Loucy (cell line): ENCODE data around the gene MSN.

ENCODE experiments used
- H2AFZ ChIP-seq: fragments of 200-600 bp; sonication (generic); 2 replicates; pipeline ENCODE4 v1.6.0; 2016; ENCODE audit warnings: antibody characterized with exemption, mild to moderate bottlenecking, low read length, moderate library complexity
- H3F3A ChIP-seq: fragments of 200-600 bp; 2 replicates; pipeline ENCODE4 v1.6.0; 2016; ENCODE audit warnings: antibody characterized with exemption, low read depth, mild to moderate bottlenecking
- H3K27me3 ChIP-seq: fragments of 200-600 bp; sonication (generic); 2 replicates; pipeline ENCODE4 v1.6.1; 2014; ENCODE audit warnings: low read length, mild to moderate bottlenecking; ENCODE audit not compliant: insufficient read depth, poor library complexity, severe bottlenecking
- H3K36me3 ChIP-seq: fragments of 200-600 bp; sonication (generic); 2 replicates; pipeline ENCODE4 v1.6.1; 2016; ENCODE audit warnings: low read length; ENCODE audit not compliant: insufficient read depth
- H3K4me1 ChIP-seq: fragments of 200-600 bp; sonication (generic); 2 replicates; pipeline ENCODE4 v1.5.1; 2014; ENCODE audit warnings: low read length, mild to moderate bottlenecking; ENCODE audit not compliant: insufficient read depth, poor library complexity, severe bottlenecking
- H3K4me2 ChIP-seq: fragments of 200-600 bp; sonication (generic); 2 replicates; pipeline ENCODE4 v1.6.0; 2014; ENCODE audit warnings: antibody characterized with exemption, low read length, low read depth, mild to moderate bottlenecking; ENCODE audit not compliant: poor library complexity, severe bottlenecking
- H3K4me3 ChIP-seq: fragments of 200-600 bp; sonication (generic); 2 replicates; pipeline ENCODE4 v1.5.1; 2014; ENCODE audit warnings: low read length, mild to moderate bottlenecking, mixed read lengths; ENCODE audit not compliant: poor library complexity, severe bottlenecking
- H3K79me2 ChIP-seq: fragments of 200-600 bp; sonication (generic); 2 replicates; pipeline ENCODE4 v1.6.1; 2014; ENCODE audit warnings: low read length; ENCODE audit not compliant: insufficient read depth
- H3K9ac ChIP-seq: fragments of 200-600 bp; sonication (generic); 2 replicates; pipeline ENCODE4 v1.6.0; 2014; ENCODE audit warnings: mild to moderate bottlenecking, low read depth, low read length, moderate library complexity; ENCODE audit not compliant: poor library complexity, severe bottlenecking
- H3K9me2 ChIP-seq: fragments of 200-600 bp; sonication (generic); replicated peaks from 2 replicates; pipeline ENCODE4 v1.6.1; 2016; ENCODE audit warnings: low read depth, low read length, mixed read lengths
- H3K9me3 ChIP-seq: fragments of 200-600 bp; sonication (generic); 2 replicates; pipeline ENCODE4 v1.6.1; 2014; ENCODE audit warnings: mild to moderate bottlenecking, antibody characterized with exemption, low read length, low read depth; ENCODE audit not compliant: insufficient read depth
- H4K20me1 ChIP-seq: fragments of 200-600 bp; sonication (generic); 2 replicates; pipeline ENCODE4 v1.6.0; 2014; ENCODE audit warnings: antibody characterized with exemption, low read length, mild to moderate bottlenecking; ENCODE audit not compliant: insufficient read depth, poor library complexity, severe bottlenecking
- EZH2phosphoT487 ChIP-seq: fragments of 200-600 bp; IDR thresholded peaks from 2 replicates; pipeline ENCODE4 v1.6.1; 2018; ENCODE audit warnings: antibody characterized with exemption, mild to moderate bottlenecking, moderate library complexity, borderline replicate concordance
- TF ChIP-seq, protein P1 (sequence below): fragments of 200-600 bp; sonication (generic); conservative IDR thresholded peaks from 2 replicates; pipeline ENCODE4 v1.5.1; 2014; ENCODE audit warnings: mild to moderate bottlenecking, antibody characterized with exemption, low read length

The MSN gene

DNA sequence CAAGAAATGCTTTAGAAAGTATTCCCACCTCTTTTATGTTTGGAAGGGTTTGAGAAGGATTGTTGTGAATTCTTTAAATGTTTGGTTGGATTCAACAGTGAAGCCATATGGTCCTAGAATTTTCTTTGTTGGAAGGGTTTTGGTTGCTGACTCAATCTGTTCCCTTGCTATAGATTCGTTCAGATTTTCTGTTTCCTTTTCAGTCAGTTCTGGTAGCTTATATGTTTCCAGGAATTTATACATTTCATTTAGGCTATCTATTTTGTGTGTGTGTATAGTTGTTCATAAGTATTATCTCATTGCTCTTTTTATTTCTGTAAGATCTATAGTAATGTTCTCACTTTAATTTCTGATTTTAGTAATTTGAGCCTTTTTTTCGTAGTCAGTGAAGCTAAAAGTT lies 114.4 kb downstream of the MSN start:
- H3K27me3 ChIP-seq = no peaks in the 10 kb centered on the region

DNA sequence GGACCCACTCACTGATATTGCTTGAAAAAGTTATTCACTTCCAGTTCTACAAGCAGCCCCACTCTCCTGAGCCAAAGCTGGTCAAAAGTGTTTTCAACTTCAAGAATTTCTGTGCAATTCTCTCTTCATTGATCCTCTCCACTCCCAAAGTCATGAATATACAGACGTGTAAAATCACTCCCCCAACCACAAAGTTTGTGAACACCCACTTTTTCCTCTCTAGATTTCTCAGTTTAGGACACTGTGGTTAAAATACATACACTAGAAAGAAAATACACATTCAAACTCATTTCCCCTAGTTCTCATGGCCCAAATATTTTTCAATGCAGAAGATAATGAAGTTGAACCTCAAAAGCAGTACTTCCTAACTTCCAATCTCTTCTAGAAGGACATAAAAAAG lies 116.3 kb downstream of the MSN start:
- no peaks in the 10 kb centered on the region for H3K9me2 ChIP-seq
- no peaks in the 10 kb centered on the region for H3F3A ChIP-seq
- no peak for TF ChIP-seq EZH2phosphoT487
- TF ChIP-seq, protein P1, sequence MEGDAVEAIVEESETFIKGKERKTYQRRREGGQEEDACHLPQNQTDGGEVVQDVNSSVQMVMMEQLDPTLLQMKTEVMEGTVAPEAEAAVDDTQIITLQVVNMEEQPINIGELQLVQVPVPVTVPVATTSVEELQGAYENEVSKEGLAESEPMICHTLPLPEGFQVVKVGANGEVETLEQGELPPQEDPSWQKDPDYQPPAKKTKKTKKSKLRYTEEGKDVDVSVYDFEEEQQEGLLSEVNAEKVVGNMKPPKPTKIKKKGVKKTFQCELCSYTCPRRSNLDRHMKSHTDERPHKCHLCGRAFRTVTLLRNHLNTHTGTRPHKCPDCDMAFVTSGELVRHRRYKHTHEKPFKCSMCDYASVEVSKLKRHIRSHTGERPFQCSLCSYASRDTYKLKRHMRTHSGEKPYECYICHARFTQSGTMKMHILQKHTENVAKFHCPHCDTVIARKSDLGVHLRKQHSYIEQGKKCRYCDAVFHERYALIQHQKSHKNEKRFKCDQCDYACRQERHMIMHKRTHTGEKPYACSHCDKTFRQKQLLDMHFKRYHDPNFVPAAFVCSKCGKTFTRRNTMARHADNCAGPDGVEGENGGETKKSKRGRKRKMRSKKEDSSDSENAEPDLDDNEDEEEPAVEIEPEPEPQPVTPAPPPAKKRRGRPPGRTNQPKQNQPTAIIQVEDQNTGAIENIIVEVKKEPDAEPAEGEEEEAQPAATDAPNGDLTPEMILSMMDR = no peak
- no peak overlapping the region for H2AFZ ChIP-seq
- no peaks in the 10 kb centered on the region for H3K9me3 ChIP-seq
- H4K20me1 ChIP-seq = no peaks in the 10 kb centered on the region
- no peaks in the 10 kb centered on the region for H3K79me2 ChIP-seq
- H3K4me1 ChIP-seq = no peaks in the 10 kb centered on the region
- H3K4me2 ChIP-seq = no peak overlapping the region
- H3K36me3 ChIP-seq = no peaks in the 10 kb centered on the region
- H3K4me3 ChIP-seq = no peak overlapping the region
- no peak overlapping the region for H3K9ac ChIP-seq
- H3K27me3 ChIP-seq = no peaks in the 10 kb centered on the region

More for the DNA sequence above, 114.4 kb downstream of the MSN start:
- no peaks in the 10 kb centered on the region for H3K9me3 ChIP-seq
- no peaks in the 10 kb centered on the region for H3K9me2 ChIP-seq
- H2AFZ ChIP-seq = no peak overlapping the region
- no peak overlapping the region for H3K9ac ChIP-seq
- TF ChIP-seq, protein P1 = no peak
- TF ChIP-seq EZH2phosphoT487 = no peak
- no peaks in the 10 kb centered on the region for H3K36me3 ChIP-seq
- no peaks in the 10 kb centered on the region for H3K4me1 ChIP-seq
- H3F3A ChIP-seq = no peaks in the 10 kb centered on the region
- no peaks in the 10 kb centered on the region for H4K20me1 ChIP-seq
- no peak overlapping the region for H3K4me2 ChIP-seq
- no peak overlapping the region for H3K4me3 ChIP-seq
- no peaks in the 10 kb centered on the region for H3K79me2 ChIP-seq
